K562 (cell line): ENCODE results near the gene MEGF11. TPM values are rescaled to one million over a fixed set of nuclear protein-coding genes. Genes with fewer than 3 reads are reported as not detected.

Experiments used
- ATAC-seq: fragments of 200-7000 bp; cut with Tn5 transposase; 3 replicates; pipeline ENCODE4 v1.9.1; 2020; ENCODE audit warnings: moderate library complexity
- BruUV-seq: library from RNA; stranded (reverse); fragments of 400-500 nt; replicated peaks from 2 replicates; lab custom pipeline; 2021; lab: Mats Ljungman, UMichigan
- CTCF ChIA-PET: fragments of 300-600 bp; formaldehyde crosslinking; extraction: SDS; loops from one replicate; lab custom pipeline; 2021; ENCODE audit warnings: low intra/inter-chr PET ratio; lab: Yijun Ruan, JAX
- POLR2A ChIA-PET: fragments of 300-600, 350-650 bp; sonication (Branson Sonifier 250); formaldehyde crosslinking; extraction: SDS; loops from one replicate; lab custom pipeline; 2021; ENCODE audit warnings: antibody characterized with exemption, inconsistent platforms; lab: Yijun Ruan, JAX
- DNase-seq, 4 experiments: peaks; one replicate each; pipeline versions ENCODE4 v3.0.0 to v3.0.0-alpha.2; 2011 to 2018; ENCODE audit warnings: low spot score in 3 of 4, mixed read lengths in 3 of 4; ENCODE audit errors: extremely low read depth in 1 of 4
- FAIRE-seq: peaks from 2 replicates; lab custom pipeline; 2011; peaks lifted over from hg19 to GRCh38; lab: Jason Lieb, UNC
- H2AFZ ChIP-seq: 2 replicates; pipeline ENCODE4 v1.6.0; 2011; ENCODE audit warnings: low read depth, low read length, control low read depth, inconsistent platforms
- H3K27ac ChIP-seq: fragments of 200-600 bp; 3 replicates; pipeline ENCODE4 v1.8.0; 2011; ENCODE audit warnings: low read depth, mild to moderate bottlenecking, control low read depth, inconsistent platforms, low read length, moderate library complexity, mixed read lengths; ENCODE audit errors: extremely low read depth
- H3K27me3 ChIP-seq, 2 experiments: fragments of 300-600 bp in 1 of 2; 2 replicates in 1 of 2; 3 replicates in 1 of 2; pipeline versions ENCODE4 v1.6.0 to v1.8.0; 2011; ENCODE audit warnings: inconsistent platforms in 2 of 2, low read length in 2 of 2, mild to moderate bottlenecking in 1 of 2, mixed read lengths in 1 of 2, moderate library complexity in 1 of 2; ENCODE audit not compliant: control insufficient read depth in 2 of 2, insufficient read depth in 2 of 2
- H3K36me3 ChIP-seq: fragments of 300-600 bp; 3 replicates; pipeline ENCODE4 v1.8.0; 2011; ENCODE audit warnings: mild to moderate bottlenecking, low read length, inconsistent platforms; ENCODE audit not compliant: control insufficient read depth, insufficient read depth
- H3K4me1 ChIP-seq, 2 experiments: fragments of 200-600 bp in 1 of 2; replicated peaks in 1 of 2; 2 replicates in 1 of 2; 3 replicates in 1 of 2; pipeline versions ENCODE4 v1.5.1 to v1.8.0; 2011; ENCODE audit warnings: inconsistent platforms in 2 of 2, low read length in 2 of 2, mild to moderate bottlenecking in 1 of 2, mixed read lengths in 1 of 2, moderate library complexity in 1 of 2; ENCODE audit not compliant: control insufficient read depth in 2 of 2, insufficient read depth in 2 of 2
- H3K4me2 ChIP-seq: 2 replicates; pipeline ENCODE4 v1.6.1; 2011; ENCODE audit warnings: low read length, control low read depth, inconsistent platforms, mixed read lengths; ENCODE audit not compliant: insufficient read depth
- H3K4me3 ChIP-seq: fragments of 200-600 bp; sonication (generic), shearing (Covaris generic); 2 replicates; pipeline ENCODE4 v1.5.1; 2016; ENCODE audit warnings: control low read depth, inconsistent platforms
- H3K79me2 ChIP-seq: fragments of 200-600 bp; 3 replicates; pipeline ENCODE4 v1.8.0; 2011; ENCODE audit warnings: low read length, inconsistent platforms; ENCODE audit not compliant: control insufficient read depth, insufficient read depth
- H3K9ac ChIP-seq, 2 experiments: 2 replicates each; pipeline versions ENCODE4 v1.6.0 to v1.6.1; 2011; ENCODE audit warnings: low read depth in 2 of 2, low read length in 2 of 2, control low read depth in 1 of 2, inconsistent platforms in 1 of 2, mild to moderate bottlenecking in 1 of 2, mixed read lengths in 1 of 2; ENCODE audit not compliant: insufficient read depth in 1 of 2
- H3K9me1 ChIP-seq: one replicate; pipeline ENCODE4 v1.6.0; 2011; ENCODE audit warnings: inconsistent platforms, mild to moderate bottlenecking, low read length, moderate library complexity; ENCODE audit not compliant: control insufficient read depth, insufficient read depth
- H3K9me3 ChIP-seq: replicated peaks from 2 replicates; pipeline ENCODE4 v1.5.1; 2011; ENCODE audit warnings: low read depth, low read length, inconsistent platforms; ENCODE audit not compliant: control insufficient read depth, insufficient read depth
- H4K20me1 ChIP-seq: replicated peaks from 2 replicates; pipeline ENCODE4 v1.6.1; 2011; ENCODE audit warnings: low read length, inconsistent platforms, mixed read lengths; ENCODE audit not compliant: control insufficient read depth, insufficient read depth
- ARNT ChIP-seq, 2 experiments: fragments of 450-650 bp; IDR thresholded peaks; 2 replicates each; pipeline ENCODE4 v1.6.1; 2016; ENCODE audit warnings: mild to moderate bottlenecking in 1 of 2
- CBX5 ChIP-seq: IDR thresholded peaks from 2 replicates; pipeline ENCODE4 v1.6.1; 2014; ENCODE audit warnings: low read depth, borderline replicate concordance
- CGGBP1 ChIP-seq: fragments of 250-450 bp; sonication (Bioruptor Pico); IDR thresholded peaks from 2 replicates; pipeline ENCODE4 v1.9.0; 2021; ENCODE audit warnings: mild to moderate bottlenecking
- ETV6 ChIP-seq, 3 experiments: fragments of 150-350 bp in 1 of 3; sonication (generic) in 1 of 3; formaldehyde crosslinking in 1 of 3; IDR thresholded peaks; 2 replicates each; pipeline versions ENCODE4 v1.6.1 to v1.8.0; 2014 to 2022; ENCODE audit warnings: borderline replicate concordance in 2 of 3, low read depth in 2 of 3, antibody characterized with exemption in 1 of 3, low read length in 1 of 3, mild to moderate bottlenecking in 1 of 3, missing genetic modification reagents in 1 of 3
- HNRNPLL ChIP-seq: fragments of 200-400 bp; formaldehyde crosslinking; IDR thresholded peaks from 2 replicates; pipeline ENCODE4 v1.6.1; 2017; ENCODE audit warnings: low read length, low read depth, mild to moderate bottlenecking; ENCODE audit not compliant: poor library complexity, severe bottlenecking
- MITF ChIP-seq: IDR thresholded peaks from 2 replicates; pipeline ENCODE4 v1.6.1; 2014; ENCODE audit warnings: antibody characterized with exemption
- NFIC ChIP-seq: fragments of 450-650 bp; IDR thresholded peaks from 2 replicates; pipeline ENCODE4 v1.6.1; 2017; ENCODE audit warnings: mild to moderate bottlenecking, inconsistent platforms
- SPI1 ChIP-seq: IDR thresholded peaks from 2 replicates; pipeline ENCODE4 v1.6.1; 2011; ENCODE audit warnings: low read depth, low read length, control low read depth, borderline replicate concordance
- TBP ChIP-seq: optimal IDR thresholded peaks from 2 replicates; pipeline ENCODE3; 2011; ENCODE audit warnings: low read depth, low read length, improper control_type of control experiment
- TEAD4 ChIP-seq, 2 experiments: sonication (generic) in 1 of 2; formaldehyde crosslinking in 1 of 2; IDR thresholded peaks; 2 replicates each; pipeline versions ENCODE4 v1.6.1 to v1.8.0; 2012 to 2022; ENCODE audit warnings: borderline replicate concordance in 1 of 2, inconsistent platforms in 1 of 2, low read length in 1 of 2, mild to moderate bottlenecking in 1 of 2, missing genetic modification reagents in 1 of 2
- TOE1 ChIP-seq, 2 experiments: fragments of 450-650 bp in 1 of 2; sonication (generic) in 1 of 2; formaldehyde crosslinking in 1 of 2; IDR thresholded peaks; 2 replicates each; pipeline versions ENCODE4 v1.7.1 to v1.8.0; 2016 to 2022; ENCODE audit warnings: borderline replicate concordance in 2 of 2, mild to moderate bottlenecking in 2 of 2, antibody characterized with exemption in 1 of 2, inconsistent platforms in 1 of 2, low read depth in 1 of 2, missing genetic modification reagents in 1 of 2, moderate library complexity in 1 of 2
- USF1 ChIP-seq: sonication (generic); formaldehyde crosslinking; IDR thresholded peaks from 2 replicates; pipeline ENCODE4 v1.9.0; 2022; ENCODE audit warnings: mild to moderate bottlenecking, missing genetic modification reagents
- USF2 ChIP-seq: sonication (generic); formaldehyde crosslinking; IDR thresholded peaks from 2 replicates; pipeline ENCODE4 v1.5.0; 2020; ENCODE audit warnings: missing genetic modification reagents
- ZFP36 ChIP-seq: fragments of 150-350 bp; IDR thresholded peaks from 2 replicates; pipeline ENCODE4 v1.6.1; 2018; ENCODE audit warnings: low read length, low read depth; ENCODE audit not compliant: partially characterized antibody
- ZFPM2 ChIP-seq: fragments of 250-450 bp; sonication (Bioruptor Pico); IDR thresholded peaks from 2 replicates; pipeline ENCODE4 v1.5.1; 2022; ENCODE audit warnings: mild to moderate bottlenecking
- WGBS: fragments of 100-300 bp; shearing (Covaris generic); methylation state at CpG from one replicate; pipeline ENCODE4 v1.1.6; 2016; ENCODE audit warnings: low coverage, mixed read lengths; ENCODE audit not compliant: insufficient coverage; ENCODE audit errors: missing lambda C conversion rate; 5-methylcytosine and 5-hydroxymethylcytosine counted together
- in situ Hi-C: fragments of 300-500 bp; cut with MboI; formaldehyde crosslinking; loops from 4 replicates; pipeline ENCODE4 v1.15.0; 2018; ENCODE audit warnings: inconsistent platforms, mixed read lengths
- intact Hi-C: fragments of 100-400 bp; cut with micrococcal nuclease; formaldehyde crosslinking; loops from 2 replicates; pipeline ENCODE4 v1.14.2; 2022
- polyA plus RNA-seq, 8 experiments: library from polyadenylated mRNA; depleted of rRNA in 4 of 8; stranded (reverse) in 5 of 8; unstranded in 3 of 8; fragments of >200 nt; fragmentation: Nextera tagmentation in 2 of 8; fragmentation: Illumina TruSeq in 1 of 8; extraction: Ambion mirVana in 2 of 8; extraction: Trizol in 1 of 8; gene quantifications; 2 replicates each; pipeline versions ENCODE4 v1.2.1 to v1.2.3, GENCODE V29; 2011 to 2014; ENCODE audit warnings: inconsistent platforms in 1 of 8, missing spikeins in 1 of 8
- total RNA-seq, 7 experiments: library from RNA; depleted of rRNA in 6 of 7; stranded (reverse); fragments of >200 nt in 6 of 7; fragmentation: Illumina TruSeq in 2 of 7; extraction: Trizol in 2 of 7; gene quantifications; 2 replicates each; pipeline versions ENCODE4 v1.2.1 to v1.2.3, GENCODE V29; 2011 to 2021; ENCODE audit warnings: low replicate concordance in 1 of 7

MEGF11 gene
- total and polyA plus RNA-seq, 9 of the 15 experiments (the other 6 are each of a cell fraction or from before 2014, with no cell fraction given) = 0.06 to 0.23 (median 0.20) TPM; not detected in 6

- TF ChIP-seq USF1 (CRISPR knock-in tag) (peak; percentile 61), USF2 (CRISPR knock-in tag) (peak; percentile 53)
These were observed 283.4 kb downstream of the MEGF11 start (continued) for GRCh38 chr15:65969865-65970816.

GRCh38 chr15:65968511-65968910 is 285.0 kb downstream of the MEGF11 start:
- in situ Hi-C loops = no loop called here
- Histone ChIP-seq H3K36me3 (no peaks in the 10 kb centered on the region), H2AFZ (no peak overlapping the region), H3K27ac (no peak overlapping the region), H3K4me1 (peaks cover 14 to 21% of the 10 kb centered on the region in 2 experiments), H3K9ac (no peak overlapping the region), H3K27me3 (peaks cover 12 to 49% of the 10 kb centered on the region in 2 experiments; a peak in 4 of 5 replicates), H3K9me3 (no peaks in the 10 kb centered on the region), H4K20me1 (peaks cover 3% of the 10 kb centered on the region; the same call in 1 of the 2 replicates), H3K4me2 (no peak overlapping the region), H3K79me2 (no peaks in the 10 kb centered on the region), H3K9me1 (no peaks in the 10 kb centered on the region), H3K4me3 (no peak overlapping the region)
- no TSS peak for BruUV-seq
- intact Hi-C loops = no loop called here
- no peak for DNase-seq
- CTCF ChIA-PET = no interaction called here
- FAIRE-seq = no peak
- WGBS = 15% methylated on average over 5 of the region's 5 CpGs
- POLR2A ChIA-PET = no interaction called here
- no peak for ATAC-seq
- TF ChIP-seq HNRNPLL (no peak), NFIC (no peak), CGGBP1 (CRISPR knock-in tag) (no peak), TOE1 (IDR thresholded peaks at IDR 0.05; ENCODE audit: borderline replicate concordance) (no peak), TOE1 (CRISPR knock-in tag; IDR thresholded peaks at IDR 0.05; ENCODE audit: borderline replicate concordance, low read depth) (no peak), ZFPM2 (no peak), SPI1 (no peak), CBX5 (no peak), TBP (no peak), MITF (no peak), ARNT (IDR thresholded peaks at IDR 0.05) (no peak), TEAD4 (IDR thresholded peaks at IDR 0.05; ENCODE audit: low read length) (no peak), TEAD4 (CRISPR knock-in tag; IDR thresholded peaks at IDR 0.05; ENCODE audit: borderline replicate concordance) (no peak), ETV6 (IDR thresholded peaks at IDR 0.05; ENCODE audit: borderline replicate concordance in 1 of 2, low read depth in 2 of 2, low read length in 1 of 2) (no peak), ETV6 (CRISPR knock-in tag; IDR thresholded peaks at IDR 0.05; ENCODE audit: borderline replicate concordance) (no peak), ZFP36 (no peak)
